Loucy (cell line): ENCODE results near the gene PSMF1.

Experiments
- CTCF ChIP-seq: fragments of 200-600 bp; sonication (generic); conservative IDR thresholded peaks from 2 replicates; pipeline ENCODE4 v1.5.1; 2014; ENCODE audit warnings: mild to moderate bottlenecking, antibody characterized with exemption, low read length
- EZH2phosphoT487 ChIP-seq: fragments of 200-600 bp; IDR thresholded peaks from 2 replicates; pipeline ENCODE4 v1.6.1; 2018; ENCODE audit warnings: antibody characterized with exemption, mild to moderate bottlenecking, moderate library complexity, borderline replicate concordance

GRCh38 chr20:1163105-1163504 is 44.7 kb downstream of the PSMF1 start:
- TF ChIP-seq EZH2phosphoT487 (no peak), CTCF (no peak)
